Activated B cell treated with CpG ODN at 0.5 μM for 24 hours (primary cell): ENCODE results near the gene CCDC33. TPM values are rescaled to one million over a fixed set of nuclear protein-coding genes. Genes with fewer than 3 reads are reported as not detected.
"Not testable (repeated sequence)": the region's sequence is repeated elsewhere in the genome, so short reads cannot be mapped to it uniquely, and the experiment has no call there.

Source experiments
- ATAC-seq: fragments of 200-7000 bp; cut with Tn5 transposase; one replicate; pipeline ENCODE4 v1.10.0; 2021; ENCODE audit warnings: low read depth, mild to moderate bottlenecking, moderate library complexity
- CTCF ChIA-PET: fragments of 350-600 bp; sonication (Branson Sonifier 250); formaldehyde crosslinking; loops from one replicate; lab custom pipeline; 2021; ENCODE audit warnings: antibody characterized with exemption; lab: Charles Lee
- POLR2A ChIA-PET: fragments of 350-600 bp; sonication (Branson Sonifier 250); formaldehyde crosslinking; loops from one replicate; lab custom pipeline; 2021; ENCODE audit warnings: antibody characterized with exemption; lab: Charles Lee
- DNase-seq: peaks from one replicate; pipeline ENCODE4 v3.0.0; 2022
- H3K27ac Mint-ChIP-seq: one replicate; pipeline ENCODE4 v1.8.0; 2020; ENCODE audit warnings: mixed read lengths
- H3K27me3 Mint-ChIP-seq: one replicate; pipeline ENCODE4 v1.8.0; 2021; ENCODE audit warnings: mixed read lengths
- H3K36me3 Mint-ChIP-seq: one replicate; pipeline ENCODE4 v1.8.0; 2021; ENCODE audit warnings: low read depth, mixed read lengths
- H3K4me1 Mint-ChIP-seq: one replicate; pipeline ENCODE4 v1.8.0; 2021; ENCODE audit warnings: mixed read lengths
- H3K4me3 Mint-ChIP-seq: one replicate; pipeline ENCODE4 v1.8.0; 2020; ENCODE audit warnings: mild to moderate bottlenecking, mixed read lengths
- H3K9me3 Mint-ChIP-seq: one replicate; pipeline ENCODE4 v1.8.0; 2020; ENCODE audit warnings: mixed read lengths
- intact Hi-C: fragments of 100-400 bp; cut with micrococcal nuclease; formaldehyde crosslinking; loops from one replicate; pipeline ENCODE4 v1.15.1; 2024
- total RNA-seq: library from RNA; stranded (reverse); gene quantifications from 2 replicates; pipeline ENCODE4 v1.2.3, GENCODE V29; 2022
- TF ChIP-seq, protein P1 (sequence below): fragments of 200-600 bp; IDR thresholded peaks from one replicate; pipeline ENCODE4 v1.8.0; 2022; ENCODE audit warnings: antibody characterized with exemption, mild to moderate bottlenecking

CCDC33 gene
- total RNA-seq, 1 donor from 2014 or later: not detected

DNA sequence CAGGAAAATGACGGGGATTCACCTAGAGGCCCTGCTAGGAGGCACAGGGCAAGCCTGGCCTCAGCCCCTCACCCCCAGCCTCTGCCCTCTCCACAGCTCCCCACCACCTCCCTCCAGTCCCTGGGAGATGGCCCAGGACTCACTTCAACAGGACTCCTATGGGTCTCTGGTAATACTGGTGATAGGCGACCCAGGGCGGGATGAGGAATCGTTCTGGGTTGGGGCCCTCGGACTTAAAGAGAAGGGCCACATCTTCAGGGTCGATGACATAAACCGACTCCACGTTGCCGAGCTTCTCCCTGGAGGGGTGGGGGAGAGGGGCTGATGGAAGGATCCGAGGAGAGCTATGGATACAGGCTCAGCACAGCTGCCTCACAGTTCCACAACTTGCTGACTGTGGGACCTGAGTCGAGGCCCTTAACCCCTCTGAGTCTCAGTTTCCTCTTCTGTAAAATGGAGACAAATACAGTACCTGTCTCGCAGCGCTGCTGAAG lies 111.7 kb downstream of the CCDC33 start:
- H3K27ac Mint-ChIP-seq: no peak overlapping the region
- peaks cover 10% of the 10 kb centered on the region for H3K27me3 Mint-ChIP-seq
- ATAC-seq (no peak), DNase-seq (no peak)
- intact Hi-C loops: no loop called here
- ChIA-PET POLR2A (no interaction called here), CTCF (no interaction called here)
- no peaks in the 10 kb centered on the region for H3K36me3 Mint-ChIP-seq
- H3K4me3 Mint-ChIP-seq: no peak overlapping the region
- no peaks in the 10 kb centered on the region for H3K9me3 Mint-ChIP-seq
- TF ChIP-seq, protein P1, sequence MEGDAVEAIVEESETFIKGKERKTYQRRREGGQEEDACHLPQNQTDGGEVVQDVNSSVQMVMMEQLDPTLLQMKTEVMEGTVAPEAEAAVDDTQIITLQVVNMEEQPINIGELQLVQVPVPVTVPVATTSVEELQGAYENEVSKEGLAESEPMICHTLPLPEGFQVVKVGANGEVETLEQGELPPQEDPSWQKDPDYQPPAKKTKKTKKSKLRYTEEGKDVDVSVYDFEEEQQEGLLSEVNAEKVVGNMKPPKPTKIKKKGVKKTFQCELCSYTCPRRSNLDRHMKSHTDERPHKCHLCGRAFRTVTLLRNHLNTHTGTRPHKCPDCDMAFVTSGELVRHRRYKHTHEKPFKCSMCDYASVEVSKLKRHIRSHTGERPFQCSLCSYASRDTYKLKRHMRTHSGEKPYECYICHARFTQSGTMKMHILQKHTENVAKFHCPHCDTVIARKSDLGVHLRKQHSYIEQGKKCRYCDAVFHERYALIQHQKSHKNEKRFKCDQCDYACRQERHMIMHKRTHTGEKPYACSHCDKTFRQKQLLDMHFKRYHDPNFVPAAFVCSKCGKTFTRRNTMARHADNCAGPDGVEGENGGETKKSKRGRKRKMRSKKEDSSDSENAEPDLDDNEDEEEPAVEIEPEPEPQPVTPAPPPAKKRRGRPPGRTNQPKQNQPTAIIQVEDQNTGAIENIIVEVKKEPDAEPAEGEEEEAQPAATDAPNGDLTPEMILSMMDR: no peak
- H3K4me1 Mint-ChIP-seq: no peaks in the 10 kb centered on the region

DNA sequence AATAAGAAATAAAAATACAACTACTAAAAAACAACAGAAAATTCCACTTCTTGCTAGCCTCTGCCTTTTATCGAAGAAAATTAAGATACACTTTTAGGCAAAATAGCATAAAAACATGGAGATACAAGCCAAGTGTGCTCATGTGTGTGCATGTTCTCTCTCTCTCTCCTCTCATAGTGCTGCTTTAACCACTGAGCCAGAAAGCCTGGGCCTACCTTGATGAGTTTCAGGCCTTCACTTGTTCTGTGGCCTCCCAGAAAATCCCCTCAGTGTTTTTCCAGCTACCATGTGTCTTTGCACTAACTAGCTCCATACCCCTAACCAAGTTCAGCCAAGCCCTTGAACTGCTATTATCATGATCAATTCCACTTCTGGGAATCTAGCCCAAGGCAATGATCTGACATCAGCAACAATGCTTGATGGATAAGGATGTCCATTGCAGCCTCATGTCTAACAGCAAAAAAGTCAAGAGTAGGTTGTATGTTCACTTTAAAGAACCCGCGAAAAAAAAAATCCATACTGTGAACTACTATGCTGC lies 113.2 kb downstream of the CCDC33 start:
- intact Hi-C loops: no loop called here
- ChIA-PET POLR2A (no interaction called here), CTCF (no interaction called here)
- Mint-ChIP-seq H3K4me1 (no peaks in the 10 kb centered on the region), H3K36me3 (no peaks in the 10 kb centered on the region), H3K4me3 (no peak overlapping the region), H3K27ac (no peak overlapping the region), H3K9me3 (peaks cover 4% of the 10 kb centered on the region), H3K27me3 (peaks cover 14% of the 10 kb centered on the region)
- TF ChIP-seq, protein P1: no peak
- ATAC-seq (no peak), DNase-seq (no peak)

DNA sequence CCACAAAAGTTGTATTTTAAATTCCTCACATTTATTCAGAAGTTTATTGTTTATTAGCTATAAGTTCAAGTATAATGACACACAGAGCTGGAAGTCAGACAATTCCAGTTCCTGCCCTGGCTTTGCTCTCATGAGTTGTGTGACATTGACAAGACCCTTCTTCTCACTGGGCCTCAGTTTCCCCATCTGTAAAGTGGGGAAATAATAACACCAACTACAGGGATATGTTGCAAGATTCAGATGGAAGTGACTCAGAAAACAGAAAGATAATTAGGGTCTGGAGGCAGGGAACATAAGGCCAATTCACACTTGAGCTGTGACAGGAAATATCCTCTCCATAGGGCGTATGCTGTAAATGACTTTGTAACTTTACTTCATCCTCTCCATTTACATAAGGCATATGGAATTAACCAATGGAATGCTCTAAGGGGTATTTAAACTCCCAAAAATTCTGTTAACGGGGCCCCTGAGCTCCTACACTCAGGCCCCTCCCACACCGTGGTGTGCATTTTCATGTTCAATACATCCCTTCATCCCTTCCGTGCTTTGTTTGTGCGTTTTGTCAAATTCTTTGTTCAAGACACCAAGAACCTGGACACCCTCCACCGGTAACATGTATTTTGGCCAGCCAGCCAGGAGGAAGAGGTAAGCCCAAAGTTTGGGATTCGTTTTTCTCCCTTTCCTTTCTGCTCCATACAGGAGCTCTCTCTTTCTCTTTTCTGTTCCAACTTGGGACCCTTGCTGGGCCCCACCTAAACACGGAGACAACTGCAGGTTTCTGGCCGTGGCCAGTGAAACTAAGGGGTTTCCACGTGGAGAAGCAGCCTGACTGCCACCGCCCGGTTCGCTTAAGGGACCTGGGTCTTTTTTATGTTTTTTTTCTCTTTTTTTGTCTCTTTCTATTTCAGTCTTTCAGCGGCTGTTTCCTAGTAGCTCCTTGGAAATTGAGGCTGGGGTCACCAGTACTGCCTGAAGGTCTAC lies 114.5 kb downstream of the CCDC33 start:
- TF ChIP-seq, protein P1: no peak
- POLR2A ChIA-PET: no interaction called here
- H3K27ac Mint-ChIP-seq: no peak overlapping the region
- peaks cover 21% of the 10 kb centered on the region for H3K27me3 Mint-ChIP-seq
- CTCF ChIA-PET: no interaction called here
- DNase-seq: no peak
- H3K9me3 Mint-ChIP-seq: peaks cover 11% of the 10 kb centered on the region
- no peak overlapping the region for H3K4me3 Mint-ChIP-seq
- H3K36me3 Mint-ChIP-seq: no peaks in the 10 kb centered on the region
- intact Hi-C loops: no loop called here
- no peak for ATAC-seq
- no peaks in the 10 kb centered on the region for H3K4me1 Mint-ChIP-seq

DNA sequence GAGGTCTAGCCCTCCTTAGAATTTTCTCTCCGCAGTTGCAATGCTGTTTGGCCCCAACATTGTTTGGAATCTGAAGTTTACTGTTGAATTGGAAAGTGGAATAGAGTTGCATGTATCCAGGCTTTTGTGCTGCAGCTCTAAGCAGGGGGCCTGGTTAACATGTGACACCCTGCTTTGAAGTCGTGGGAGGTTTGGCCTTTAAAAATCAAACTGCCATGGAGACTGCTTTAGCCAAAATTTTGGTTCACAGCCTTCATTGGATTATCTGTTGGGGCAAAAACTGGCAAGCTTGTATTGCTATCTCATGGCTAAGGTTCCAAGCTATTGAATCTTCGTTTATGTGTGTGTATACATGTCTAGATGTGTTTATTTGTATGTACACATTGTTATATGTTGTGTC lies 115.5 kb downstream of the CCDC33 start:
- POLR2A ChIA-PET: no interaction called here
- intact Hi-C loops: no loop called here
- no peaks in the 10 kb centered on the region for H3K36me3 Mint-ChIP-seq
- no peaks in the 10 kb centered on the region for H3K4me1 Mint-ChIP-seq
- no peak for DNase-seq
- no peak overlapping the region for H3K4me3 Mint-ChIP-seq
- peaks cover 11% of the 10 kb centered on the region for H3K9me3 Mint-ChIP-seq
- no peak for ATAC-seq
- H3K27me3 Mint-ChIP-seq: peaks cover 20% of the 10 kb centered on the region
- TF ChIP-seq, protein P1: no peak
- no peak overlapping the region for H3K27ac Mint-ChIP-seq
- CTCF ChIA-PET: no interaction called here

DNA sequence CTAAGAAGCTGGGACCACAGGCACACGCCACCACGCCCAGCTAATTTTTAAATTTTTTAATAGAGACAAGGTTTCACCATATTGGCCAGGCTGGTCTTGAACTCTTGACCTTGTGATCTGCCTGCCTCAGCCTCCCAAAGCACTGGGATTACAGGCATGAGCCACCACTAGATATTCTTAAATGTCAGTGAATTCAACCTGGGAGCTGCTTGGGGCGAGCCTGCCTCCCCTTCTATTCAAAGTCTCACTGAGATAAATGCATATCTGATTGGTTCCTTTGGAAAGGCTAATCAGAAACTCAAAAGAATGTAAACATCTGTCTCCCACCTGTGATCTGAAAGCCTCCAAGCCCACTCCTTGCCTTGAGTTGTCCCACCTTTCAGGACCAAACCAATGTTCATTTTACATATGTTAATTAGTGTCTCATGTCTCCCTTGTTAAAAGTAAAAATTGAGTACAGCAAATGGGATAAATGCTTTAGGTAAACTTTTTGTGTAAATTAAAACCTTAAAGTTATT lies 116.3 kb downstream of the CCDC33 start:
- peaks cover 11% of the 10 kb centered on the region for H3K9me3 Mint-ChIP-seq
- H3K4me1 Mint-ChIP-seq: no peaks in the 10 kb centered on the region
- no peak overlapping the region for H3K4me3 Mint-ChIP-seq
- ATAC-seq (no peak), DNase-seq (no peak)
- intact Hi-C loops: no loop called here
- H3K27ac Mint-ChIP-seq: no peak overlapping the region
- ChIA-PET POLR2A (no interaction called here), CTCF (interaction anchor here (1.1 kb wide), 1 partner anchor 10 kb away, joined by 4 read pairs; no protein-coding TSS in a partner anchor)
- peaks cover 20% of the 10 kb centered on the region for H3K27me3 Mint-ChIP-seq
- H3K36me3 Mint-ChIP-seq: no peaks in the 10 kb centered on the region
- TF ChIP-seq, protein P1: no peak

DNA sequence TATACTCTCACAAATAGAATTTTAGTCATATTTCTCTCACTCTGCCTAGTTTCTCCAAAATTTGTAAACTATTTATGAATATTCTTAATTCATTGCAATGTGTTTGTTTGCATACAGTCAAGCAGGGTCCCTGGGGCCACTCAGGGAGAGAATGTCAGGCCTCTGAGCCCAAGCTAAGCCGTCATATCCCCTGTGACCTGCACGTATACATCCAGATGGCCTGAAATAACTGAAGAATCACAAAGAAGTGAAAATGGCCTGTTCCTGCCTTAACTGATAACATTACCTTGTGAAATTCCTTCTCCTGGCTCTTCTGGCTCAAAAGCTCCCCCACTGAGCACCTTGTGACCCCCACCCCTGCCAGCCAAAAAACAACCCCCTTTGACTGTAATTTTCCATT lies 117.9 kb downstream of the CCDC33 start:
- intact Hi-C loops, ATAC-seq, H3K27ac Mint-ChIP-seq, H3K4me1 Mint-ChIP-seq, H3K4me3 Mint-ChIP-seq, CTCF ChIA-PET, DNase-seq, H3K36me3 Mint-ChIP-seq, POLR2A ChIA-PET: not testable (repeated sequence)
- peaks cover 20% of the 10 kb centered on the region for H3K27me3 Mint-ChIP-seq
- H3K9me3 Mint-ChIP-seq: peaks cover 11% of the 10 kb centered on the region

DNA sequence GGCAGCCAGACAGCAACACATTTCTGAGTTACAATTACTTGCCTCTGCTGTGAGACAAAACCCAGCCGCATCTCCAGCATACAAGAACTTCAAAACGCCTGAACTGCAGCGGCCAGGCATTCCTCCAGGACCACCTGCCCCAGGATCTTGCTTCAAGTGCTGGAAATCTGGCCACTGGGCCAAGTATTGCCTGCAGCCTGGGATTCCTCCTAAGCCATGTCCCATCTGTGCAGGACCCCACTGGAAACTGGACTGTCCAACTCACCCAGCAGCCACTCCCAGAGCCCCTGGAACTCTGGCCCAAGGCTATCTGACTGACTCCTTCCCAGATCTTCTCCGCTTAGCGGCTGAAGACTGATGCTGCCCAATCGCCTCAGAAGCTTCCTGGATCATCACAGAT lies 119.9 kb downstream of the CCDC33 start:
- DNase-seq, H3K4me3 Mint-ChIP-seq, ATAC-seq, CTCF ChIA-PET, H3K4me1 Mint-ChIP-seq, H3K36me3 Mint-ChIP-seq, H3K27ac Mint-ChIP-seq, intact Hi-C loops, POLR2A ChIA-PET: not testable (repeated sequence)
- H3K27me3 Mint-ChIP-seq: peaks cover 20% of the 10 kb centered on the region
- peaks cover 11% of the 10 kb centered on the region for H3K9me3 Mint-ChIP-seq
